Activated naive CD4-positive, alpha-beta T cell (primary cell): ENCODE measurements around the gene FAM174B.

Source experiments
- DNase-seq, 4 experiments: peaks; one replicate each; lab custom pipeline; 2025; lab: John Stamatoyannopoulos, UW

The FAM174B gene

DNA sequence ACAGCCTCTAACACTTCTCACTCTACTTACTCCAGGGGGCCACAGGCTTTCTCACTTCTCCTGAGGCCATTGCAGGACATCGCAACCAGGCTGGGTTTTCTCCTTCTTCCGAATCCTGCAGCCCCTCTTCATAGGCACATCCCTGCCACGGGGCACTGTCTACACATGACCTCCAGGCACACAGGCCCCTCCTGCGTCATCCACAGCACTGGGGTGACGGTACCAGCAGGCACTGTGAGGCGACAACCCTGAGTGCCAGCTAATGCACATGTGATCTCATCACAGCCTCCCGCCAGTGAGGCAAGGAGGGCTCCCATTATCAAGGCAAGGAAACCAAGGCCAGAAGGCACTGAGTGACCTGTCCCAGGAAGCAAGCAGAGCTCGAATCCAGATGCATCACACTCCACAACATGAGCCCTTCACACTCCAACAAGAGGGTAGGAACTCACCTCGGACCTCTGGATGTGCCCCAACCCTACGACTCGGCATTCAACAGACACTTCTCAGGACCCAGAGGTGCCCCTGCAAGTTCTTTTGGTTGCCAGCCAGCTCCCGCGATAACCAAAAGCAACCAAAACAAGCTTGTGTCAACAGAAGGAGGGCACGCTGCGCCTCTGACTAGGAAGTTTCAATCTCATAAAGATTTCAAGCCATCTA, 16.7 kb downstream of the FAM174B start:
- no peak for DNase-seq

DNA sequence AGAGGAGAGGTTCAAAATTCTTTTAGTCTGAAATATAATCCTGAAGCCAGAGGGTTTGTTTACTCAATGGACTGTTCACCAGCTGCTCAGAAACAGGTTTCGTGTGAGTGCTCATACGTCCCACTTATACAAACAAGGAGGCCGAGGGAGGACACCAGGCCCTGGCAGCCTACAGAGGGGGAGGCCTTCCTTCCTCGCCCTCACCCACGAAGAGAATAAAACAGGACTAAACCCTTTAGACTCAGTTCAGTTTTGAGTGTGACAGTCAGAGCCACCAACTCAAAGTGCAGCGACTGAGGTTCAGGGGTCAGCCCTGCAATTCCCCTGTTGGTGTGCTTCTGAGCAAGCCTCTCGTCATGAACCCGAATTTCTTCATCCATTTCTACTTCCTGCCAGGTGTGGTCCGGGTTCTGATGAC, 17.3 kb downstream of the FAM174B start:
- DNase-seq, result no peak

DNA sequence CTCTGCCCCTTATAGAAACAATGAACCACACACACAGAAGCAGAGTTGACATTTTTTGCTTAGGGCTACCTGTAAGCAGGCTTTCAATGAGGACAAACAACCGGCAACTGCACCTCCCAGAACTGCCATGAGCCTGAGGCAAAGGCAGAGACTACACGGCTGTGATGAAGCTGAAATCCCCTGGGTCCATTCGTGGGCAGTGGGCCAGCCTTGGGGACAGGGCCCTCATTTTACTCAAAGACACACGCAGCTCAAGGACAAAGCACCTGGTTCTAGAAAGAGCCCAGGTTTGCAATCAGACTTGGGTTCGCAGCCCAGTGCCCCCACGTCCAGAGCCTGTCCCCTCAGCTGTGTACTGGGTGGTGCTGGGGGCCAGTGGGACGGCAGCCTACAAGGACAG, 17.9 kb downstream of the FAM174B start:
- no peak for DNase-seq

DNA sequence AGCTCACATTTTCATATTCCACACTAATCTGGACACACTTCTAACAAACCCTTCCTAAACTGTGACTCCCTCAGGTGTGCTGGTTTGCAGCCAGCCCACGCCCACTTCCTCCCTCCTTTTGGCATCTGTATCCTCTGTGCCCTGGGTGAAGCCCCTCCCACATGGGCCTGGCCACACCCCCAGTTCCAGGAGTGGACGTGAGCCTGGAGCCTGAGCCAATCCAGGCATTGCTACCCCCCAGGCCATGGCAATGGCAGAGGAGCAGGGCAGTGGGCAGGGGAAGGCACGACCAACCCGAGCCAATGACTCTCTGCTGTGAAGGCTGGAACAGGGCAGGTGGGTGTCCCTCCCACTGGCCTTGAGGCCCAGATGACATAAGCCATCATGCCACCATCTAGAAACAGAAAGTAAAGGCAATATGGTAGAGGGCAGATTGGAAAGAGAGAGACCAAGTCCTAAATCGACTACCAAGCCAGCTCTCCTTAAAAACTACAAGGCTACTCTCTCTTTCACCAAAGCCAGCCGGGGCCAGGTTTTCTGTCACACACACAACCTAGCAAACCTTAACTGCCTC, 18.6 kb downstream of the FAM174B start:
- no peak for DNase-seq

DNA sequence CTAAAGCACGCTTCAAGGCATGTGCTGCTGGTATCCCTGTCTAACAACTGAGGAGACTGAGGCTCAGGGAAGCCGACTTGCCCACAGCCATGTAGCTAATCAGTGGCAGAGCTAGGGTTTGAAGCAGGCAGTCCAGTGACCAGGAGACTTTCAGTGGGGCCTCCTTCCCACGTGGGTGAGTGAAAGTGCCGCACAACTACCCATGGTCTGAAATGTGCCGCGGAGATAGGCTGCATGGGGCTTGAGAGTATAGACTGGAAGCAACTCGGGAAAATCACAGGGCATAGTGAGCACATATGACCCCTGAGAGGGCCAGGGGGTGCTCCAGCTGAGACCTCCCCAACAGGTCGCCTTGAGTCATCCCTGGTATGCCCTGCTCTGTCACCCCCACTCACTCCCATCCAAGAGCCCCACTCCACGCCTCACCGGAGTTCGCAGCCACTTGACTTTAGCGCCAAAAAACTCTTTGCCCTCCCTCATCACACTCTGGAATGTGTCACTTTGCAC, 19.1 kb downstream of the FAM174B start:
- no peak for DNase-seq

DNA sequence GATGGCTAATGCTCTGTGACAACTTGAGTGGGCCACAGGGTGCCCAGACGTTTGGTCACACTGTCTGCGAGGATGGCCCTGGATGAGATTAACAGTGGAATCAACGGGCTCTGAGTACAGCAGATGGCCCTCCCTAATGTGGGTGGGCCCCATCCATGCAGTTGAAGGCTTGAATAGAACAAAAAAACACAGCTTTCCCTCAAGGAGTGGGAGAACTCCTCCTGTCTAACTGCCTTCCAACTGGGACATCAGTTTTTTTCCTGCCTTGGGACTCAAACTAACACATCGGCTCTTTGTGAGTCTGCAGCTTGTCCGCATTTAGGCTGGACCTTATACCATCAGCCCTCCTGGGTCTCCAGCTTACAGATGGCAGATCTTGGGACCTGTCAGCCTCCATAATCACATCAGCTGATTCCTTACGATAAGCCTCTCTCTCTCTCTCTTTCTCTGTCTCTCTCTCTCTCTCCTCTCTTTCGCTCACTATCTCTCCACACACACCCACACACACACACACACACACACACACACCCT, 20.8 kb downstream of the FAM174B start:
- no peak for DNase-seq

DNA sequence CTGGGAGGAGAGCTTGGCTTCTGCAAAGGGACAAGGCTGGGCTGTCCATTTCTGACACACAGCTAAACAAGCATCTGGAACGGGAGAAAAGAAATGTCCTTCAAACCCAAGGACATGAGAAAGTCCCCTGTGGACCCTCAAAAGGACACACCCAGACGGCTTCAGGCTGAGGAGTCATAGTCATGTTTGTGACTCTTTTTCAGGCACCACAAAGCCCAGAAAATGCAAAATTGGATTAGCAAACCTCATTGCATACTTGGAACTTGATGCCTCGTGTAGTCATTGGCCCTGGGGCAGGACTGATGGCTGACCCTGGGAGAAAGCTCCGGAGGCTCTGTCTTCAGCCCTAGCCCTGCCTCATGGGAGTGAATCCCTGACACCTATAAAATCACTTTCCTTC, 21.5 kb downstream of the FAM174B start:
- no peak for DNase-seq

DNA sequence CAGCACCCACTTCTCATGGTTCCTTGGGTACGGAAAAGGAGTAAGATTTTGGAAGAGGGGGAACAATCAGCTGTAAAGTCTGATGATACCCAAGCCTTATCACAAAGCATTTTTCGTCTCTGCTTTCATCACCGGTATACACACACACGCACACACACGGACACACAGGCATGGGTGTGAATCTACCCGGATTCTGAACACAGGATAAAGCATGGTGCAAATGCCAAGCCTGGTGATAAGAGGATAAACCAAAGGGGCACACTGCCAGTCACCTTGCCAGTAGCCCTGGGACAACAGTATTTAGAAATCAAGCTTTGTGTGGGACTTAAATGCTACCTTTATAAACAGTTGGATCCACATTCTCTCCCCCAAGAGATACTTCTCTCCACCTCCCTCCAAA, 22.2 kb downstream of the FAM174B start:
- DNase-seq, result no peak

DNA sequence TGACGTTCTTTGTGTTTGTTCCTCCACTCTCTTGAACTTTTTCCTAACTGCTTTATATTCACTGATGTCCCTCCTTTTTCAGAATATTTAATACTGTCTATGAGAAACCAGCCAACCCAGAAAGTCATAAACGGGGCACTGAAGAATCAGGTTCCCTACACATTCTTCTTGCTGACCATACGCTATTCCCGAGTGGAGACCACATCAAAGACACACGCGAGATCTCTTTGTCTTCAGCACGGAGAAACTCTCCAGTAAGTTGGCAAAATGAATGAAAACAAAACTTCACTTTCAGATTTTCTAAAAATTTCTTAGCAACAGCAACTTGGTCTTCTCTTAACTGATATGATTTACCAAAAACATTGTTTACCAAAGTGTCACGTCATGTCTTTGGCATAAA, 22.6 kb downstream of the FAM174B start:
- DNase-seq, result no peak

DNA sequence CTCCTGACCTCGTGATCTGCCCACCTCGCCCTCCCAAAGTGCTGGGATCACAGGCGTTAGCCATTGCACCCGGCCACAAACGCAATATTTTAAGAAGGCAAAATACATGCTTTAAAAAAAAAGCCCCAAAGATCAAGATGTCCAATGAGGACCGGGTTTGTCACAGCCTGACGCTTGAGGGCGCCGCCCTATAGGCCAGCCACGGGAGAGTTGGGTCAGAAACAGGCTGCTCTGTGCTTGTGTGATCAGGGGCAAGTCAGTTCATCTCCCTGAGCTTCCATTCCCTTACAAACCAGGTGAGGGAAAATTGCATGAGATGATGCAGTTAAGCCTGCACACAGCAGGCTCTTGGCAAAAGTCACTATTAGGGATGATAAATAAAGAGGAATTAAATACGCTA, 23.9 kb downstream of the FAM174B start:
- no peak for DNase-seq

DNA sequence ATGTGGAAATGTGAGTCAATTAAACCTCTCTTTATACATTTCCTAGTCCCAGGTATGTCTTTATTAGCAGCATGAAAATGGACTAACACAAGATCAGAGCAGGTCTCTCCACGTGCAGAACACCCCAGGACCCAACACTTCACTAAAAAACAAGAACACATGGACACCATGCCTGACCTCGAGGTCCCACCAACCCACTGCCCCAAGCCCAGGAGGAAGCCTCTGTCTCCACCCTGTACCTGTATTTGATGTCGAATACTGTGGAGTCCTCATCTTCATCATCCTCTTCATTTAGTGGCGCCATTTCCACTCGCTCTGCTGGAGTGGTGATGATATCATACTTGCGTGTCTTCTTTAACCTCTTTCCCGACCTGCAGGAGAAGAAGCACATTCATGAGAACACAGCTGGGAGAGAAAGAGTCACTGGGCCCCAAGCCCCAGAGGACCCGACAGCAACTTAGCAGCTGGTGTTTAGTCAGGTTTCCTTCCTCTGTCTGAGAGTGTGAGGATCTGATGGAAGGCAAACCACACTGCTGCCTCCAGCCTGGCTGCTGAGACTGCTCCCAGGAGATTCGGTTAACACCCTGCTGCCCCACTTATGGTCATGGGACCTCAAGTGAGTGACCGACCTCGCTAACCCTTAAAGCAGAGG, 25.5 kb downstream of the FAM174B start:
- DNase-seq, result no peak

DNA sequence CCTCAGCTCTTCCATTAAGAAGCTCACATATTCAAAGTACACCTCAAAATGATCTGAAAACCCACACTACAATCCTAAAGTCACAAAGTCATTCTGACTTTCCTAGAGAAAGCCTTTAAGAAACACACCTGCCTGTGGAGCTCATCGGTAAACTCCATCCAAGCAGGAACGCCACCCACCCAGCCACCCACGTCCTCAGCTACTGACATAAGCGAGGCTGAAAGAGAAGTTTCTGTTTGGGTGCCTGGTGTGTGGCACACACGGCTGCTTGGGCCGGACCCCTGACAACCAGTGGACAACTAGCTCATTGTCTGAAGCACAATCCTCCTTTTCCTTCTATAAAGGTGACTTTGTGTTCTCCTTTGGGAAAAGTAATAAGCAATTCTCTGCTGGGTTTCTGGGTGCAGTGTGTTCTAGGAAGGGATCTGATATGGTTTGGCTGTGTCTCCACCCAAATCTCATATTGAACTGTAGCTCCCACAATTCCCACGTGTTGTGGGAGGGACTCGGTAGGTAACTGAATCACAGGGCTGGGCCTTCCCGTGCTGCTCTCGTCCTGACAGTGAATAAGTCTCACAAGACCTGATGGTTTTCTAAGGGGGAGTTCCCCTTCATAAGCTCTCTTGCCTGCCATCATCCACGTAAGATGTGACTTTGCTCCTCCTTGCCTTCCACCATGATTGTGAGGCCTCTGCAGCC, 26.1 kb downstream of the FAM174B start:
- no peak for DNase-seq

DNA sequence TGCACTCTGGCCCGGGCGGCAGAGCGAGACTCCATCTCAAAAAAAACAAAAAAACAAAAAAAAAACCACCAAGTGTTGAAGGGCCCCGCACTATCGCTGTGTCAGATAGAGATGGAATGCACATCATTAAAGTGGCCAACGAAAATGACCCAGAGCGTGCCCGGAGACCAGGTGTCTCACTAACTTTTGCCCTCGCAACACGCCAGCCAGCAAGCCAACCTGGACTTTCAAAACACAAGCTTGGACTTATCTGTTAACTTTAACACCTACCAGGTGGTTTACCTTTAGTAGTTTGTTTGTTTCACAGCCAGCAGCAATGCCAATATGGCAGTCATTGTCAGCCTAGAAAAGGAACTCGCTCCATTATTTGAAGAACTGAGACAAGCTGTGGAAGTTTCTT, 28.6 kb downstream of the FAM174B start:
- DNase-seq, result no peak

DNA sequence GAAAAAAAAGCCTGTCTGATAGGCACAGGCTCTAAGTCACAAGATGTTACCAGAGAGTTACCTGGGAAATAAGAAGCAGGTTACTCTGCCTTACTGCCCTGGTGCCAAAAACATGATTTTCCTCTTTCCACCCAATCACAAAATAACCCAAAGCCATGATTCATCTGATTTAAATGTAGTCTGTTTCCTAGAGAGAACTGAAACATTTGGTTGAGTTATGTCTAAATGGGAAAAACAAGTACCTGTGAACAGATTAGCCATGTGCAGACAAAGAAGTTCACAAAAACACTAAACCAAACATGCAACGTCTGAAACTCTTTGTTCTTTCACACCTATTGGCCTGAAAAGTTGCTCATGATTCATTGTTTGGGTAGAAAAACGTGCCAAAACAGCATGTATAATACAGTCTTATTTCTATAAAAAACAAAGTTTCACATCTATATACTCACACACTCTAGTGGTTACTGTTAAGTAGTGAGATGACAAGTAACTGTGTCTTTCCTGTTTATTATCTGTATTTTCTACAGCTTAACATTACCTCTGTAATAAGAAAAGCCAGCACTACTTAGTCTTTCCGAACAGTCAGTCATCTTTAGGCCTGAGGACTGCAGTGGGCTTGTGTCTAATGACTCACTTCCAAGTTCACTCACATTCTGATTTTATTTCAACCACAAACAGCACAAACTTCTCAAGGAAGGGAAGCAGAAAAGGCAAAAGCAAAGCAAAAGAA, 30.2 kb downstream of the FAM174B start:
- DNase-seq, result no peak

DNA sequence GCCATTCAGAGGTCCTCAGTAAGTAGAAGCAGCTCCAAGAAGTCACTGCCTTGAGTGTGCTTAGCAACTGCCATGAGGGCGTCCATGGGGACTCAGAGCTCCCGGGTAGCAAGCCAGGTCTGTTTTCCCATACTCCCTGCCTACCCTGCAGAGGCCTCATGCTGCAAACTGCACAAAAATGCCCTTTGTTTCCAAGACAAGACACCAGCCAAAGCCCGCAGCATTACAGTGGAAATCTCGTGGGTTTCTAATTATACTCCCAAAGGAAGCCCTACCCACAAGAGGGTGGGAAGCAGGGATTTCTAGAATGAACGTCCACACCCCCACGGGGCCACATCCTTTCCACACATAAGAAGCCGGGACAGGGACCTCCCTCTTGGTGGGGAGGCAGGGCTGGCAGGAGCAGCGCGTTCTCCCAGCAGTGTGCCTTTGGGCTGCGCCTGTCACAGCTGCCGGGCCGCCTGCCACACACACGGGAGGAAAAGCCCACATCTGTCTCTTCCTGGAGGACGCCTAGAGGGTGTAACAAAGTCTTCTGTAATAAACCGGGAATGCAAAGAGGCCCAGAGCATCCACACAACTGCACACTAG, 31.1 kb downstream of the FAM174B start:
- no peak for DNase-seq

DNA sequence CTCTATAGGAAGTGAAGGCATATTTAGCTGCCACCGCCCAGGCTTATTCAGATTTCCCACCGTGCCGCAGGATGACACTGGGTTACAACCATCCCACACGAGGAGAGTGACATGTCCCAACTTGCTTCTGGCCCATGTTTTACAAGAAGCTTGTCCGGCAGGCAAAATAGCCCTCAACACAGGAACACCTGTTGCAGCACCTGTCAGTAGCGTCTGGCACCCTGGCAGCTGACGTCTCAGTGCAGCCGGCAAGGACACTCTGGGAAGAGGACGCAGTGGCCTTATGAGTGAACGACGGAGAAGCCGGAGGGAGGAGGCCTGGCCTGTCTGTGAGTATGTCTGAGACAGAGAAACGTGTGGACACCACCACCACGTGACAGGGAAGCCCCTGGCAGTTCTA, 32.1 kb downstream of the FAM174B start:
- DNase-seq, result no peak

DNA sequence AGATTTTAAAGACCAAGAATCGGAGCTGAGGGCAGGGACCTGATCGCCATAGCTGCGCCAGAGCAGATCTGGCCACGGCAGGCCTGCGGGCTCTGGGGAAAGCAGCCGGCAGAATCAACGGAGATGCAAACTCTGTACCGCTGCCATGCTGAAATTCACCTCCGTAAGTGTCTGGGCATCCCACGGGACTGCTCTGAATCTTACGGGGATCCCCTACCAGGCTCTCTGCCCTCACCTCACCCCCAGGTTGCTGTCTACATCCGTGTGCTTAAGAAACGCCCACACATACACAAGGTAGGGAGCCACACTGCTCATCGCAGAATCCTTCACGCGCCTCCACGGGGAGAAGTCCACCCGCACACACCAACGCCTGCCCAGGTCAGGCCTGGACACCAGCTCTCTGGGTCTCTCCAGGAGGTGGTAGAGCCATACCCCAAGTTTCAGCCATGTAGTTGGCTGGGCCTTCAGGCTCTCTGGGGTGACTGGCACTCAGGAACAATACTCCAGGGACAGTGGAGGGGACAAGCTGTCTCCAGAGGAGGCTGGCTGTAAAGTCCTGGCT, 33.5 kb downstream of the FAM174B start:
- DNase-seq, result no peak

DNA sequence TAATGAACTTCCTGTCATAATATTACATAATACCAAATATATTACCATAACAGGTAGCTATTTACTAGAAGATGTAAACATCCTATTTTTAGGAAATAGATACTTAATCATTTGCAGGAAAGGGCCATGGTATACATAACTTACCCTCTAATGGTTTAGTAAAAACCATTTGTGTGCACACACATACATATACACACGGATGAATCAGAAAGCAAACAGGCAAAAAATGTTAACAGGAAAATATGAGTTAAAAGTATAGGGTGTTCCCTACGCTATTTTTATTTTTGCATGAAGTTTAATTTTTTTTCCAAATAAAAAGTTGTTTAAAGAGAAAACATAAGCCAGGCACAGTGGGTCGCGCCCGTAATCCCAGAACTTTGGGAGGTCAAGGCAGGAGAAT, 34.6 kb downstream of the FAM174B start:
- no peak for DNase-seq

DNA sequence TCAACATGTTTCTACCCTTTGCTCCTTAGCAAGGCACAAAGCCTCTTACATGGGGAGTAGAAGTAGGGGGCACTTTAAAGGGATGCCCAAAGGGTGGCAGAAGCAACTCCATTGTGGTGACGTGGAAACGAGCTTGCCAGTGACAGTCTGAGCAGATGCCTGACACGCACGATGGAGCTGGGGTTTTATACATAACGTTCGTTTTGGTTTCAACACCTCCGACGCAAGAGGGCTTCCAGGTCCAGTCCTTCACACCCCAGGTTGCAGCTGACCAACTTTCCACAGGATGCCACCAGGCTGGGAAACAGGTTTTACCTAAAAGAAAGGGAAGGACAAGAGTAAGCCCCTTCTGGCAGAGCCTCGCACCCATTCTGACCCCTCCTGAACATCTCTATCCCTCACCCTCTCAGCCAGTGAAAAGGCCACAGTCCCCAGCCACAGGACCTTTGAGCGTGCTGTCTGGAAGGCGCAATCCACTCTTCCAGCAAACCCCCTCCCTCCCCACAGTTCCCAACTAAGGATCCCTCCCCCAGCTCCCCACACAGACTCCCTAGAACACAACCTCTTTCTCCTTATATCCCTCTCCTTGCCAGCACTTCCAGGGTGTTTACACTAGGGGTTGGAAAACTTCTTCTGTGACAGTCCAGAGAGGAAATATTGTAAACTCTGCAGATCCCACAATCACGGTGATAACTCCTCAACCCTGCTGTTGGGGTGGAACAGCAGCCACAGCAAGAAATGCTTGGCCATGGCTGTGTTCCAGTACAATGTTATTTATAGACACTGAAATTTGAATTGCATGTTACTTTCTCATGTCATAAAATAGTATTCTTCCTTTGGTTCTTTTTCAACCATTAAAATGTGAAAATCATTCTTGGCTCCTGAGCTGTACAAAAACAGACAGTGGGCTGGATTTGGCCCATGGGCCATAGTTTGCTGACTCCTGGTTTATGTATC, 36.2 kb downstream of the FAM174B start:
- DNase-seq, result no peak
